H1 (cell line): ENCODE data around the gene PDXP. TPM values are rescaled to one million over a fixed set of nuclear protein-coding genes. Genes with fewer than 3 reads are reported as not detected.

Source experiments
- CTCF ChIA-PET: fragments of 300-600 bp; sonication (Branson Sonifier 250); formaldehyde crosslinking; loops from one replicate; lab custom pipeline; 2021; ENCODE audit not compliant: partially characterized antibody; lab: Charles Lee
- POLR2A ChIA-PET: fragments of 300-600 bp; sonication (Branson Sonifier 250); formaldehyde crosslinking; loops from one replicate; lab custom pipeline; 2021; ENCODE audit warnings: inconsistent platforms; ENCODE audit not compliant: partially characterized antibody; lab: Charles Lee
- DNase-seq, 2 experiments: peaks; one replicate each; pipeline versions ENCODE4 v3.0.0 to v3.0.0-alpha.2; 2010 to 2022; ENCODE audit warnings: low spot score in 2 of 2, low read depth in 1 of 2, mixed read lengths in 1 of 2
- FAIRE-seq: peaks from 2 replicates; lab custom pipeline; 2011; peaks lifted over from hg19 to GRCh38; lab: Jason Lieb, UNC
- H2AFZ ChIP-seq: 2 replicates; pipeline ENCODE4 v1.8.1; 2012; ENCODE audit warnings: low read length, inconsistent platforms
- H2AK5ac ChIP-seq: 2 replicates; pipeline ENCODE4 v1.6.1; 2013; ENCODE audit warnings: low read depth, low read length
- H2BK120ac ChIP-seq: replicated peaks from 2 replicates; pipeline ENCODE3; 2013; ENCODE audit warnings: low read depth, low read length, inconsistent platforms
- H2BK12ac ChIP-seq: 2 replicates; pipeline ENCODE4 v1.6.1; 2013; ENCODE audit warnings: low read depth, low read length
- H2BK15ac ChIP-seq: 2 replicates; pipeline ENCODE4 v1.6.1; 2013; ENCODE audit warnings: low read length
- H2BK20ac ChIP-seq: 2 replicates; pipeline ENCODE4 v1.6.1; 2013; ENCODE audit warnings: low read length
- H2BK5ac ChIP-seq: 2 replicates; pipeline ENCODE4 v1.6.1; 2013; ENCODE audit warnings: low read depth, low read length
- H3K14ac ChIP-seq: 2 replicates; pipeline ENCODE4 v1.6.1; 2013; ENCODE audit warnings: inconsistent platforms; ENCODE audit not compliant: insufficient read length
- H3K18ac ChIP-seq: 2 replicates; pipeline ENCODE4 v1.6.1; 2013; ENCODE audit warnings: low read length; ENCODE audit errors: extremely low read depth
- H3K23ac ChIP-seq: 2 replicates; pipeline ENCODE4 v1.6.1; 2013; ENCODE audit warnings: inconsistent platforms; ENCODE audit not compliant: insufficient read length
- H3K23me2 ChIP-seq: 2 replicates; pipeline ENCODE4 v1.6.1; 2013; ENCODE audit warnings: low read depth, low read length
- H3K27ac ChIP-seq: 2 replicates; pipeline ENCODE4 v1.6.1; 2011; ENCODE audit warnings: low read depth, low read length, inconsistent platforms
- H3K27me3 ChIP-seq, 4 experiments: replicated peaks in 1 of 4; 1 replicate in 1 of 4; 2 replicates in 3 of 4; pipeline versions ENCODE4 v1.6.1 to v1.8.1; 2011 to 2013; ENCODE audit warnings: low read length in 3 of 4, mild to moderate bottlenecking in 3 of 4, inconsistent platforms in 2 of 4, mixed read lengths in 2 of 4, moderate library complexity in 1 of 4; ENCODE audit not compliant: control insufficient read depth in 3 of 4, insufficient read depth in 3 of 4; ENCODE audit errors: extremely low read depth in 1 of 4
- H3K36me3 ChIP-seq, 4 experiments: 2 replicates each; pipeline versions ENCODE4 v1.6.1 to v1.8.1; 2011 to 2013; ENCODE audit warnings: mild to moderate bottlenecking in 4 of 4, low read length in 3 of 4, moderate library complexity in 2 of 4, control low read depth in 1 of 4, inconsistent platforms in 1 of 4; ENCODE audit not compliant: insufficient read depth in 4 of 4, control insufficient read depth in 2 of 4
- H3K4ac ChIP-seq: replicated peaks from 2 replicates; pipeline ENCODE3; 2013; ENCODE audit warnings: low read length, low read depth, mixed read lengths, inconsistent platforms; ENCODE audit not compliant: insufficient read length
- H3K4me1 ChIP-seq, 4 experiments: replicated peaks in 1 of 4; 1 replicate in 1 of 4; 2 replicates in 3 of 4; pipeline versions ENCODE4 v1.6.1 to v1.8.1; 2011 to 2013; ENCODE audit warnings: low read length in 3 of 4, inconsistent platforms in 2 of 4, mixed read lengths in 1 of 4; ENCODE audit not compliant: insufficient read depth in 4 of 4, control insufficient read depth in 3 of 4
- H3K4me2 ChIP-seq, 2 experiments: 2 replicates each; pipeline versions ENCODE4 v1.6.1 to v1.8.1; 2011 to 2013; ENCODE audit warnings: low read depth in 2 of 2, low read length in 2 of 2, control low read depth in 1 of 2, inconsistent platforms in 1 of 2, mild to moderate bottlenecking in 1 of 2; ENCODE audit not compliant: insufficient read depth in 1 of 2
- H3K4me3 ChIP-seq, 4 experiments: fragments of 200-600, 300-600 bp in 1 of 4; sonication (generic), shearing (Covaris generic), sonication (Bioruptor Twin) in 1 of 4; 2 replicates each; pipeline versions ENCODE4 v1.5.1 to v1.8.1; 2011 to 2016; ENCODE audit warnings: low read length in 4 of 4, low read depth in 3 of 4, control low read depth in 2 of 4, inconsistent platforms in 2 of 4, mild to moderate bottlenecking in 2 of 4, mixed read lengths in 1 of 4, moderate library complexity in 1 of 4; ENCODE audit not compliant: insufficient read depth in 2 of 4; ENCODE audit errors: extremely low read depth in 1 of 4
- H3K56ac ChIP-seq: replicated peaks from 2 replicates; pipeline ENCODE3; 2013; ENCODE audit warnings: low read depth, mild to moderate bottlenecking, mixed read lengths, low read length, inconsistent platforms; ENCODE audit not compliant: insufficient read length
- H3K79me1 ChIP-seq: 2 replicates; pipeline ENCODE4 v1.6.1; 2013; ENCODE audit warnings: low read depth, low read length, control low read depth
- H3K79me2 ChIP-seq, 2 experiments: 2 replicates each; pipeline versions ENCODE4 v1.6.1 to v1.8.1; 2012 to 2013; ENCODE audit warnings: low read length in 2 of 2, mild to moderate bottlenecking in 2 of 2, inconsistent platforms in 1 of 2; ENCODE audit not compliant: insufficient read depth in 2 of 2, control insufficient read depth in 1 of 2
- H3K9ac ChIP-seq, 4 experiments: replicated peaks in 1 of 4; 1 replicate in 1 of 4; 2 replicates in 3 of 4; pipeline versions ENCODE4 v1.6.1 to v1.8.1; 2011 to 2013; ENCODE audit warnings: low read depth in 3 of 4, low read length in 3 of 4, control low read depth in 2 of 4, mild to moderate bottlenecking in 2 of 4, moderate library complexity in 2 of 4, inconsistent platforms in 1 of 4; ENCODE audit errors: extremely low read depth in 1 of 4
- H3K9me3 ChIP-seq, 2 experiments: 2 replicates each; pipeline versions ENCODE4 v1.6.1 to v1.8.1; 2012 to 2013; ENCODE audit warnings: mild to moderate bottlenecking in 2 of 2, moderate library complexity in 2 of 2, control low read depth in 1 of 2, inconsistent platforms in 1 of 2, low read depth in 1 of 2, low read length in 1 of 2, mixed read lengths in 1 of 2; ENCODE audit not compliant: insufficient read depth in 2 of 2
- H4K20me1 ChIP-seq, 2 experiments: replicated peaks in 1 of 2; 2 replicates each; pipeline versions ENCODE3 to v1.8.1; 2011 to 2013; ENCODE audit warnings: inconsistent platforms in 2 of 2, low read length in 2 of 2, mild to moderate bottlenecking in 1 of 2; ENCODE audit not compliant: insufficient read depth in 2 of 2, control insufficient read depth in 1 of 2
- H4K5ac ChIP-seq: 2 replicates; pipeline ENCODE4 v1.6.1; 2013; ENCODE audit warnings: low read length, low read depth, mixed read lengths, inconsistent platforms; ENCODE audit not compliant: insufficient read length
- H4K8ac ChIP-seq: 2 replicates; pipeline ENCODE4 v1.8.0; 2013; ENCODE audit warnings: mild to moderate bottlenecking, moderate library complexity, low read length, inconsistent platforms; ENCODE audit not compliant: insufficient read depth; ENCODE audit errors: extremely low read depth
- H4K91ac ChIP-seq: replicated peaks from 2 replicates; pipeline ENCODE3; 2013; ENCODE audit warnings: low read length, mixed read lengths, inconsistent platforms; ENCODE audit not compliant: insufficient read length
- EZH2 ChIP-seq: fragments of 200-600 bp; sonication (generic); IDR thresholded peaks from 2 replicates; pipeline ENCODE4 v1.7.1; 2012; ENCODE audit warnings: low read depth, mild to moderate bottlenecking, moderate library complexity, low read length, inconsistent platforms; ENCODE audit not compliant: severe bottlenecking
- GABPA ChIP-seq: IDR thresholded peaks from 2 replicates; pipeline ENCODE4 v1.6.1; 2011; ENCODE audit warnings: mild to moderate bottlenecking, low read length, moderate library complexity, borderline replicate concordance; ENCODE audit not compliant: insufficient read depth
- HDAC2 ChIP-seq, 2 experiments: fragments of 300-600 bp in 1 of 2; sonication (generic) in 1 of 2; IDR thresholded peaks; 2 replicates each; pipeline ENCODE4 v1.6.1; 2011 to 2012; ENCODE audit warnings: low read depth in 2 of 2, low read length in 2 of 2, mild to moderate bottlenecking in 2 of 2, moderate library complexity in 2 of 2, borderline replicate concordance in 1 of 2, inconsistent platforms in 1 of 2
- KDM4A ChIP-seq: IDR thresholded peaks from one replicate; pipeline ENCODE4 v1.7.1; 2012; ENCODE audit warnings: low read depth, mild to moderate bottlenecking, moderate library complexity, low read length, inconsistent platforms; ENCODE audit not compliant: severe bottlenecking
- MAX ChIP-seq: IDR thresholded peaks from 2 replicates; pipeline ENCODE4 v1.6.1; 2012; ENCODE audit warnings: inconsistent platforms
- POU5F1 ChIP-seq: IDR thresholded peaks from 2 replicates; pipeline ENCODE4 v1.6.1; 2011; ENCODE audit warnings: low read depth, mild to moderate bottlenecking, low read length, moderate library complexity
- SIN3A ChIP-seq, 2 experiments: IDR thresholded peaks in 1 of 2; conservative IDR thresholded peaks in 1 of 2; 2 replicates each; pipeline ENCODE4 v1.6.1; 2011 to 2012; ENCODE audit warnings: low read length in 2 of 2, improper control_type of control experiment in 1 of 2, low read depth in 1 of 2, mild to moderate bottlenecking in 1 of 2
- TBP ChIP-seq: IDR thresholded peaks from 2 replicates; pipeline ENCODE4 v1.6.1; 2011; ENCODE audit warnings: low read depth, low read length, improper control_type of control experiment
- WGBS, 2 experiments: shearing (Covaris generic) in 1 of 2; methylation state at CpG; one replicate each; pipeline versions ENCODE4 v1.1.6 to v1.1.7; 2013 to 2015; ENCODE audit warnings: low lambda C conversion rate in 2 of 2, mixed read lengths in 2 of 2, inconsistent platforms in 1 of 2, low coverage in 1 of 2, missing lambda C conversion rate in 1 of 2; ENCODE audit not compliant: insufficient replicate concordance in 2 of 2, insufficient coverage in 1 of 2, insufficient read length in 1 of 2; ENCODE audit errors: extremely low coverage in 1 of 2, missing lambda C conversion rate in 1 of 2; 5-methylcytosine and 5-hydroxymethylcytosine counted together
- polyA plus RNA-seq, 7 experiments: library from polyadenylated mRNA; depleted of rRNA in 3 of 7; stranded (reverse) in 5 of 7; unstranded in 2 of 7; fragments of >200 nt in 5 of 7; fragments of 200-250 nt in 2 of 7; gene quantifications; 1 replicate in 5 of 7; 2 replicates in 1 of 7; 4 replicates in 1 of 7; pipeline versions ENCODE4 v1.2.1 to v1.2.3, GENCODE V29; 2011 to 2013; ENCODE audit warnings: missing spikeins in 2 of 7, mixed read lengths in 2 of 7
- total RNA-seq: library from RNA; stranded (reverse); fragmentation: NEBNext Ultra II Directional; extraction: Animal tissue kit (Norgen Biotek cat#: 25700); gene quantifications from 2 replicates; pipeline ENCODE4 v1.2.1, GENCODE V29; 2021

The PDXP gene
- total and polyA plus RNA-seq, 2 of the 8 experiments (the other 6 are each of a cell fraction or from before 2014, with no cell fraction given) = 36.6 to 67.7 TPM

- Histone ChIP-seq H4K20me1 (peaks cover 0 to 5% of the 10 kb centered on the region in 2 experiments), H4K8ac (no peak overlapping the region; the same call in 1 of the 2 replicates), H3K9me3 (no peaks in the 10 kb centered on the region), H4K5ac (no peak overlapping the region), H3K36me3 (peaks cover 3 to 17% (median 12%) of the 10 kb centered on the region in 4 experiments; a peak in 5 of 8 replicates), H3K4me3 (no peak overlapping the region), H3K14ac (no peak overlapping the region), H2AK5ac (no peak overlapping the region), H3K79me1 (0 out of 2 replicates have a peak, but pooled peaks cover 2% of the 10 kb centered on the region), H3K9ac (no peak overlapping the region), H3K27me3 (no peaks in the 10 kb centered on the region), H3K4ac (no peak overlapping the region), H3K23me2 (no peaks in the 10 kb centered on the region), H3K18ac (no peak overlapping the region; the same call in 1 of the 2 replicates), H2BK15ac (no peak overlapping the region), H3K27ac (no peak overlapping the region), H2BK20ac (no peak overlapping the region), H2BK120ac (no peak overlapping the region), H2AFZ (no peak overlapping the region), H2BK5ac (peak overlapping the region; percentile 79), H3K4me1 (peaks cover 0 to 3% (median 0%) of the 10 kb centered on the region in 4 experiments; a peak in 3 of 7 replicates), H2BK12ac (0 out of 2 replicates have a peak overlapping the region, but pooled peaks have one; percentile 44), H3K23ac (no peak overlapping the region), H3K56ac (no peak overlapping the region), H4K91ac (no peak overlapping the region), H3K4me2 (no peak overlapping the region), H3K79me2 (no peaks in the 10 kb centered on the region)
- DNase-seq (no peak), FAIRE-seq (no peak)
- WGBS, 2 experiments = 85% methylated on average over 6 of the region's 6 CpGs; no CpG with 5 or more reads in 1 of the 2 experiments
- TF ChIP-seq POU5F1 (no peak), MAX (no peak), GABPA (no peak), SIN3A (conservative IDR thresholded peaks at IDR 0.05 in 1 of 2, IDR thresholded peaks at IDR 0.05 in 1 of 2; ENCODE audit: low read depth in 1 of 2, low read length in 2 of 2) (0 out of 4 replicates have a peak, but pooled peaks of 1 of the 2 experiments have one; percentile 10), KDM4A (no peak), TBP (no peak), EZH2 (no peak), HDAC2 (IDR thresholded peaks at IDR 0.05; ENCODE audit: borderline replicate concordance in 1 of 2, low read depth in 2 of 2, low read length in 2 of 2) (no peak)
- ChIA-PET POLR2A (interaction anchor here (1.2 to 7.6 kb wide), 5 partner anchors 8 to 158 kb away, joined by 3 to 63 read pairs (median 4); partner anchors contain the start of genes GGA1 and SH3BP1), CTCF (interaction anchor here (0.9 to 7.9 kb wide), 8 partner anchors 8 to 194 kb away, joined by 3 to 49 read pairs (median 8); partner anchors contain the start of genes NOL12 and SH3BP1)
These were observed 34.5 kb upstream of the PDXP start for GRCh38 chr22:37624017-37624365.
